PC-9 (cell line): ENCODE results near the gene ATP2B3. TPM values are rescaled to one million over a fixed set of nuclear protein-coding genes. Genes with fewer than 3 reads are reported as not detected.

Experiments
- BruUV-seq: library from RNA; stranded (reverse); fragments of 400-500 nt; replicated peaks from 2 replicates; lab custom pipeline; 2021; lab: Mats Ljungman, UMichigan
- CTCF ChIA-PET: fragments of 300-600 bp; sonication (Branson Sonifier 250); formaldehyde crosslinking; loops from one replicate; lab custom pipeline; 2022; ENCODE audit warnings: antibody characterized with exemption; lab: Charles Lee
- POLR2A ChIA-PET: fragments of 300-600 bp; sonication (Branson Sonifier 250); formaldehyde crosslinking; loops from one replicate; lab custom pipeline; 2022; ENCODE audit warnings: antibody characterized with exemption; ENCODE audit not compliant: unreplicated experiment; lab: Charles Lee
- DNase-seq, 2 experiments: peaks; one replicate each; pipeline versions ENCODE4 v3.0.0 to v3.0.0-alpha.2; 2015 to 2022; ENCODE audit warnings: mixed read lengths in 1 of 2
- H2AFZ ChIP-seq: fragments of 200-600 bp; sonication (generic); 2 replicates; pipeline ENCODE4 v1.8.1; 2017; ENCODE audit warnings: antibody characterized with exemption
- H3F3A ChIP-seq: fragments of 200-600 bp; sonication (generic); 2 replicates; pipeline ENCODE4 v1.8.1; 2017; ENCODE audit warnings: antibody characterized with exemption, mild to moderate bottlenecking, low read depth; ENCODE audit not compliant: insufficient read depth
- H3K27ac ChIP-seq: fragments of 200-600 bp; sonication (generic); 2 replicates; pipeline ENCODE4 v1.6.1; 2016; ENCODE audit warnings: mixed run types
- H3K27me3 ChIP-seq: fragments of 200-600 bp; sonication (generic); 2 replicates; pipeline ENCODE4 v1.6.1; 2016; ENCODE audit warnings: low read depth, mixed run types; ENCODE audit not compliant: insufficient read depth
- H3K36me3 ChIP-seq: fragments of 200-600 bp; sonication (generic); 2 replicates; pipeline ENCODE4 v1.6.1; 2016; ENCODE audit warnings: low read depth, mixed run types
- H3K4me1 ChIP-seq: fragments of 200-600 bp; sonication (generic); replicated peaks from 2 replicates; pipeline ENCODE4 v1.6.1; 2016; ENCODE audit warnings: mixed run types; ENCODE audit not compliant: insufficient read depth
- H3K4me2 ChIP-seq: fragments of 200-600 bp; sonication (generic); 2 replicates; pipeline ENCODE4 v1.6.1; 2017; ENCODE audit warnings: mixed run types
- H3K4me3 ChIP-seq: fragments of 200-600 bp; sonication (generic); 2 replicates; pipeline ENCODE4 v1.6.1; 2016; ENCODE audit warnings: mixed run types
- H3K79me2 ChIP-seq: fragments of 200-600 bp; sonication (generic); 2 replicates; pipeline ENCODE4 v1.6.1; 2017; ENCODE audit warnings: low read depth, mixed run types
- H3K9me2 ChIP-seq: fragments of 200-600 bp; sonication (generic); 2 replicates; pipeline ENCODE4 v1.8.1; 2017; ENCODE audit warnings: mild to moderate bottlenecking; ENCODE audit not compliant: insufficient read depth
- H3K9me3 ChIP-seq: fragments of 200-600 bp; sonication (generic); 2 replicates; pipeline ENCODE4 v1.8.1; 2016; ENCODE audit warnings: low read depth; ENCODE audit not compliant: insufficient read depth
- H4K20me1 ChIP-seq: fragments of 200-600 bp; sonication (generic); 2 replicates; pipeline ENCODE4 v1.8.1; 2017; ENCODE audit not compliant: insufficient read depth
- EZH2 ChIP-seq: fragments of 200-600 bp; sonication (generic); IDR thresholded peaks from 2 replicates; pipeline ENCODE4 v1.8.0; 2017; ENCODE audit warnings: antibody characterized with exemption, low read depth
- intact Hi-C: fragments of 100-400 bp; cut with micrococcal nuclease; formaldehyde crosslinking; loops from one replicate; pipeline ENCODE4 v1.10.0; 2022; ENCODE audit not compliant: unreplicated experiment
- total RNA-seq: library from RNA; stranded (reverse); gene quantifications from 2 replicates; pipeline ENCODE4 v1.2.3, GENCODE V29; 2021
- TF ChIP-seq, protein P1 (sequence below): fragments of 200-600 bp; sonication (generic); conservative IDR thresholded peaks from 2 replicates; pipeline ENCODE4 v1.6.1; 2017; ENCODE audit warnings: mixed run types, antibody characterized with exemption, mild to moderate bottlenecking, moderate library complexity

Gene ATP2B3
- total RNA-seq, 1 experiment from 2014 or later = not detected

DNA sequence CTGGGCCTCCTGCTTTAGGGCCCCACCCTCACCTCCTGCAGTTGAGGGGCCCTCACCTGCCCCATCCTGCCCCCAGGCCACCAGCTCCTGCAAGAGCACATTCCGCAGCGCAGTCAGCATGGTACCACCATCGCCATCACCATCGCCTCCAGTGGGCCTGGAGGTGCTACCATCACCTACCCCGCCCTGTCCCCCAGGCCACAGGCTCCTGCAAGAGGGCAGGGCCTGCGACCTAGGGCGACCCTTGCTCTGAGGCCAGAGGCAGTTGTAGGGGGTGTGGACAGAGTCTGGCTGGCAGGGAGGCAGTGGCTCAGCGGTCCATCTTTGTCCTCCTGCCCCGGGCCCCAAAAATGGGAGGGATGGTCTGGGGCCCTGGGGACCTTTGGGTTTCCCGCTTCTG, 43.2 kb upstream of the ATP2B3 start:
- no TSS peak for BruUV-seq
- POLR2A ChIA-PET = no interaction called here
- 0 out of 2 replicates have a peak, but pooled peaks cover 4% of the 10 kb centered on the region for H3K79me2 ChIP-seq
- TF ChIP-seq EZH2 = no peak
- TF ChIP-seq, protein P1, sequence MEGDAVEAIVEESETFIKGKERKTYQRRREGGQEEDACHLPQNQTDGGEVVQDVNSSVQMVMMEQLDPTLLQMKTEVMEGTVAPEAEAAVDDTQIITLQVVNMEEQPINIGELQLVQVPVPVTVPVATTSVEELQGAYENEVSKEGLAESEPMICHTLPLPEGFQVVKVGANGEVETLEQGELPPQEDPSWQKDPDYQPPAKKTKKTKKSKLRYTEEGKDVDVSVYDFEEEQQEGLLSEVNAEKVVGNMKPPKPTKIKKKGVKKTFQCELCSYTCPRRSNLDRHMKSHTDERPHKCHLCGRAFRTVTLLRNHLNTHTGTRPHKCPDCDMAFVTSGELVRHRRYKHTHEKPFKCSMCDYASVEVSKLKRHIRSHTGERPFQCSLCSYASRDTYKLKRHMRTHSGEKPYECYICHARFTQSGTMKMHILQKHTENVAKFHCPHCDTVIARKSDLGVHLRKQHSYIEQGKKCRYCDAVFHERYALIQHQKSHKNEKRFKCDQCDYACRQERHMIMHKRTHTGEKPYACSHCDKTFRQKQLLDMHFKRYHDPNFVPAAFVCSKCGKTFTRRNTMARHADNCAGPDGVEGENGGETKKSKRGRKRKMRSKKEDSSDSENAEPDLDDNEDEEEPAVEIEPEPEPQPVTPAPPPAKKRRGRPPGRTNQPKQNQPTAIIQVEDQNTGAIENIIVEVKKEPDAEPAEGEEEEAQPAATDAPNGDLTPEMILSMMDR = no peak
- H2AFZ ChIP-seq = no peak overlapping the region
- no peaks in the 10 kb centered on the region for H4K20me1 ChIP-seq
- H3K27me3 ChIP-seq = peaks cover 22% of the 10 kb centered on the region; the same call in 1 of the 2 replicates
- intact Hi-C loops = no loop called here
- no peaks in the 10 kb centered on the region for H3K36me3 ChIP-seq
- CTCF ChIA-PET = no interaction called here
- H3K27ac ChIP-seq = no peak overlapping the region
- H3F3A ChIP-seq = no peaks in the 10 kb centered on the region
- no peak for DNase-seq
- no peaks in the 10 kb centered on the region for H3K9me2 ChIP-seq
- no peaks in the 10 kb centered on the region for H3K9me3 ChIP-seq
- no peak overlapping the region for H3K4me3 ChIP-seq
- no peaks in the 10 kb centered on the region for H3K4me1 ChIP-seq
- no peak overlapping the region for H3K4me2 ChIP-seq

DNA sequence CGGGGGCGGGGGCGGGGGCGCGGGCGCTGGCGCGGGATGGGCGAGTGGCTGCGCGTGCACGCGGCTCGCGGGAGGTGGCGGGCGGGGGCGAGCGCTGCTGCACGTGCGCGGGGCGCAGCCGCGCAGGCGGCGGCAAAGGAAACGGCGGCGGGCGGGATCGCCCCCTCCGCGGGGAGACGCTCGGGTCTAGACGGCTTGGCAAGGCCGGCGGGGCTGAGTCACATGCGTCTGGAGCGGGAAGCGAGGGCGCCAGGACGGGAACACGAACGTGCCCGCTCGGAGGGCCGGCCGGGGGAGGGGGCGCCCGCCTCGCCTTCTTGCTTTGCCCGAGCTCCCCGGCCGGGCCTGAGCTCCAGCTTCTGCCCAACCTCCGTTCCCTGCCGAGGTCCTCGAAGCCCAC, 42.7 kb upstream of the ATP2B3 start:
- peak in 1 of 2 experiments; percentile 33 for DNase-seq
- CTCF ChIA-PET = no interaction called here

DNA sequence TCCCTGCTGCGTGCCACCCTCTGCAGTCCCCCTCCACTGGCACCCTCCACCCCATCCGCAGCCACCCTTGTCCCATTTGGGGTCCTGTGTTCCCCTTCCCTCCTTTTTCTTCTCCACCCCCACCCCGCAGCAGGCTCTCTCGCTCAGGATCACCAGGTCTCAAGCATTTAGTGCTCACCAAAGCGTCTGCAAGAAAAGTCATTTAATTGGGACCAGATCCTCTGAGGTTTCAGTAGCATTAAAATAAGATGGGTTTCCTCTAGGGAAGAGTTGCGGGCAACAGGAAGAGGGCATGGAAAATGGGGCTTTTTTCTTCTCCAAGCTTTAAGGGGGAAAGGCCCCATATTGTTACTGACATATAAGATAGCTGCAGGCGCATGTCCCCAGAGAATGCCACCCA, 42.2 kb upstream of the ATP2B3 start:
- H4K20me1 ChIP-seq = no peaks in the 10 kb centered on the region
- no peaks in the 10 kb centered on the region for H3K9me3 ChIP-seq
- peaks cover 22% of the 10 kb centered on the region; the same call in 1 of the 2 replicates for H3K27me3 ChIP-seq
- ChIA-PET POLR2A (no interaction called here), CTCF (no interaction called here)
- H3K4me1 ChIP-seq = no peaks in the 10 kb centered on the region
- H3K79me2 ChIP-seq = no peaks in the 10 kb centered on the region
- H3K9me2 ChIP-seq = no peaks in the 10 kb centered on the region
- TF ChIP-seq, protein P1 = no peak
- TF ChIP-seq EZH2 = no peak
- BruUV-seq = no TSS peak
- intact Hi-C loops = no loop called here
- H2AFZ ChIP-seq = no peak overlapping the region
- H3F3A ChIP-seq = no peaks in the 10 kb centered on the region
- no peaks in the 10 kb centered on the region for H3K36me3 ChIP-seq
- no peak for DNase-seq
- no peak overlapping the region for H3K27ac ChIP-seq
- no peak overlapping the region for H3K4me2 ChIP-seq
- no peak overlapping the region for H3K4me3 ChIP-seq

More for the DNA sequence above, 42.7 kb upstream of the ATP2B3 start:
- Histone ChIP-seq H3K9me2 (no peaks in the 10 kb centered on the region), H4K20me1 (no peaks in the 10 kb centered on the region), H3K4me3 (no peak overlapping the region), H3K27me3 (peaks cover 22% of the 10 kb centered on the region; the same call in 1 of the 2 replicates), H3K36me3 (no peaks in the 10 kb centered on the region), H3K4me1 (no peaks in the 10 kb centered on the region), H2AFZ (no peak overlapping the region), H3K27ac (no peak overlapping the region), H3K9me3 (no peaks in the 10 kb centered on the region), H3K79me2 (no peaks in the 10 kb centered on the region), H3F3A (no peaks in the 10 kb centered on the region), H3K4me2 (no peak overlapping the region)
- intact Hi-C loops = no loop called here
- POLR2A ChIA-PET = no interaction called here
- TF ChIP-seq, protein P1 = no peak
- no peak for TF ChIP-seq EZH2
- BruUV-seq = no TSS peak
